HEK293T (cell line): ENCODE data around the gene M1AP.

ENCODE experiments used
- CTCF ChIA-PET: fragments of 350-600 bp; formaldehyde crosslinking; extraction: SDS; loops from one replicate; lab custom pipeline; 2021; ENCODE audit warnings: antibody characterized with exemption, inconsistent platforms; lab: Yijun Ruan, JAX
- POLR2A ChIA-PET: fragments of 350-600 bp; formaldehyde crosslinking; extraction: SDS; loops from one replicate; lab custom pipeline; 2020; ENCODE audit warnings: antibody characterized with exemption, inconsistent platforms; lab: Yijun Ruan, JAX
- DNase-seq: peaks from one replicate; pipeline ENCODE4 v3.0.0; 2012; ENCODE audit warnings: mixed read lengths; ENCODE audit errors: extremely low spot score
- ARNT ChIP-seq: fragments of 450-650 bp; IDR thresholded peaks from 2 replicates; pipeline ENCODE4 v1.6.1; 2017; ENCODE audit warnings: mild to moderate bottlenecking
- BHLHE40 ChIP-seq: fragments of 450-650 bp; IDR thresholded peaks from 2 replicates; pipeline ENCODE4 v1.6.1; 2016; ENCODE audit warnings: mild to moderate bottlenecking, moderate library complexity, borderline replicate concordance
- CTBP1 ChIP-seq: fragments of 450-650 bp; IDR thresholded peaks from 2 replicates; pipeline ENCODE4 v1.6.1; 2016; ENCODE audit warnings: borderline replicate concordance
- ELF4 ChIP-seq: fragments of 450-650 bp; IDR thresholded peaks from 2 replicates; pipeline ENCODE4 v1.6.1; 2017; ENCODE audit warnings: antibody characterized with exemption
- FOXA1 ChIP-seq: fragments of 450-650 bp; IDR thresholded peaks from 2 replicates; pipeline ENCODE4 v1.6.1; 2016; ENCODE audit warnings: mild to moderate bottlenecking
- FOXK2 ChIP-seq: fragments of 450-650 bp; IDR thresholded peaks from 2 replicates; pipeline ENCODE4 v1.6.1; 2016; ENCODE audit warnings: mild to moderate bottlenecking
- FOXM1 ChIP-seq: fragments of 450-650 bp; IDR thresholded peaks from 2 replicates; pipeline ENCODE4 v1.6.1; 2017; ENCODE audit warnings: mild to moderate bottlenecking, borderline replicate concordance
- HDGF ChIP-seq: fragments of 450-650 bp; IDR thresholded peaks from 2 replicates; pipeline ENCODE4 v1.6.1; 2017; ENCODE audit warnings: antibody characterized with exemption, borderline replicate concordance
- L3MBTL2 ChIP-seq: fragments of 450-650 bp; conservative IDR thresholded peaks from 2 replicates; pipeline ENCODE4 v1.6.1; 2016; ENCODE audit warnings: mild to moderate bottlenecking
- LEF1 ChIP-seq: fragments of 450-650 bp; IDR thresholded peaks from 2 replicates; pipeline ENCODE4 v1.6.1; 2017; ENCODE audit warnings: mild to moderate bottlenecking, borderline replicate concordance
- NFRKB ChIP-seq: fragments of 450-650 bp; IDR thresholded peaks from 2 replicates; pipeline ENCODE4 v1.6.1; 2016; ENCODE audit warnings: mild to moderate bottlenecking, moderate library complexity
- SP1 ChIP-seq: fragments of 450-650 bp; IDR thresholded peaks from 2 replicates; pipeline ENCODE4 v1.6.1; 2017
- SUZ12 ChIP-seq: fragments of 450-650 bp; IDR thresholded peaks from 2 replicates; pipeline ENCODE4 v1.6.1; 2016; ENCODE audit warnings: mild to moderate bottlenecking
- TARDBP ChIP-seq: fragments of 450-650 bp; IDR thresholded peaks from 2 replicates; pipeline ENCODE4 v1.6.1; 2016
- ZNF384 ChIP-seq: fragments of 450-650 bp; IDR thresholded peaks from 2 replicates; pipeline ENCODE4 v1.6.1; 2016
- TF ChIP-seq, protein P1 (sequence below): fragments of 450-650 bp; IDR thresholded peaks from 2 replicates; pipeline ENCODE4 v1.6.1; 2016

Gene M1AP

DNA sequence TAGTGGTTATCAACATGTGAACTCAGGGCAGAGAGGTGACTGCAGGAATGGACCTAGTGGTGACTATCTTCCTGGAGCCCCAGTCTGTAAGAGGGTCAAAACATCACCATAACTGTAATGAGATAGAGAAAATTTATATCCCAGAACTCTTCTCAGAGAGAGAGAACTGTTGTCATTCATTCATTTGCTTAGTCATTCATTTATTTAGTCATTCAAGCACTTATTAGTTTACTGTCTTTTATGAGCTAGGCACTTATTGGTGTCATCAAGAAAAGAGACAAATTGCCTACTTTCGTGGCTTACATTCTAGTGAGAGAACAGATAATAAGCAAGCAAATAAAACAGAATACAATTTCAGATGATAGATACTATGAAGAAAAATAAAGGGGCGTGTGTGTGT is 59.5 kb downstream of the M1AP start:
- TF ChIP-seq LEF1 (no peak), CTBP1 (no peak), TARDBP (no peak), ELF4 (no peak), L3MBTL2 (no peak), ZNF384 (no peak), FOXA1 (no peak), SUZ12 (no peak), FOXK2 (no peak), NFRKB (no peak), SP1 (no peak), HDGF (no peak), ARNT (no peak)
- TF ChIP-seq, protein P1, sequence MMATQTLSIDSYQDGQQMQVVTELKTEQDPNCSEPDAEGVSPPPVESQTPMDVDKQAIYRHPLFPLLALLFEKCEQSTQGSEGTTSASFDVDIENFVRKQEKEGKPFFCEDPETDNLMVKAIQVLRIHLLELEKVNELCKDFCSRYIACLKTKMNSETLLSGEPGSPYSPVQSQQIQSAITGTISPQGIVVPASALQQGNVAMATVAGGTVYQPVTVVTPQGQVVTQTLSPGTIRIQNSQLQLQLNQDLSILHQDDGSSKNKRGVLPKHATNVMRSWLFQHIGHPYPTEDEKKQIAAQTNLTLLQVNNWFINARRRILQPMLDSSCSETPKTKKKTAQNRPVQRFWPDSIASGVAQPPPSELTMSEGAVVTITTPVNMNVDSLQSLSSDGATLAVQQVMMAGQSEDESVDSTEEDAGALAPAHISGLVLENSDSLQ: no peak

DNA sequence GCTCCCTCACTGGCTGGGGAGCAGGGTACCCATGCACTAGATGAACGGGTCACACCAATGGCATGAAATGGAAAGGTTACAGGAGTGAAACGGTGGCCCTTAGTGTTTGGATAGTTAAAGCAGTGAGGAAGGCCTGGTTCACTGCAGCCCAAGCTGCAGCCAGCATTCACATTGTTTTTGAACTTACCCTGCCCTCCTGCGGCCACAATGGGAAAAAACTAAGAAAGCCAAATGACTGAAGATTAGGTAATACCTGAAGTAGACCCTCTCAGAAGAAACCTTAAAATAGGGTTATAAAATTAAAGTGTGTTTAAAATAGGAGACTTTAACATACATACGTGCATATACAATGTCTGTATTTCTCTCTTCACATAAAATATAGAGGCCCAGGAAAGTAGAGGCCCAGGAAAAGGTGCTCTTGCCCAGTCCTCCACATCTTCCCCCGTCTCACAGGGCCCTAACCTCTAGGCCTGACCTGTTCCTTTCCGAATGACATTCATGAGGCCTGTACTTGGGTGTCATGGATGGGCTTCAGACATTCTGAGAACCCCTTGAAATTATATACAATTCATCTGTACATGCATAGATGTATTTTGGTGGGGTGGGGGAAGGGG is 60.4 kb downstream of the M1AP start:
- CTCF ChIA-PET: interaction anchor here (0.6 to 2.0 kb wide), 7 partner anchors 10 to 112 kb away, joined by 3 to 10 read pairs (median 4); partner anchors contain the start of genes CCDC142 and TTC31
- POLR2A ChIA-PET: interaction anchor here (1.1 to 2.5 kb wide), 4 partner anchors 39 to 105 kb away, joined by 3 to 14 read pairs (median 6); partner anchors contain the start of genes CCDC142 and TTC31
- TF ChIP-seq ARNT: no peak
- peak; percentile 75 for DNase-seq

More for the DNA sequence above, 59.5 kb downstream of the M1AP start:
- no peak for DNase-seq
- CTCF ChIA-PET: interaction anchor here (0.6 to 2.0 kb wide), 4 partner anchors 62 to 113 kb away, joined by 3 to 10 read pairs (median 4); partner anchors contain the start of genes CCDC142, DQX1 and TTC31
- POLR2A ChIA-PET: interaction anchor here (1.1 to 2.5 kb wide), 5 partner anchors 40 to 134 kb away, joined by 3 to 14 read pairs (median 5); partner anchors contain the start of genes CCDC142, INO80B and TTC31

DNA sequence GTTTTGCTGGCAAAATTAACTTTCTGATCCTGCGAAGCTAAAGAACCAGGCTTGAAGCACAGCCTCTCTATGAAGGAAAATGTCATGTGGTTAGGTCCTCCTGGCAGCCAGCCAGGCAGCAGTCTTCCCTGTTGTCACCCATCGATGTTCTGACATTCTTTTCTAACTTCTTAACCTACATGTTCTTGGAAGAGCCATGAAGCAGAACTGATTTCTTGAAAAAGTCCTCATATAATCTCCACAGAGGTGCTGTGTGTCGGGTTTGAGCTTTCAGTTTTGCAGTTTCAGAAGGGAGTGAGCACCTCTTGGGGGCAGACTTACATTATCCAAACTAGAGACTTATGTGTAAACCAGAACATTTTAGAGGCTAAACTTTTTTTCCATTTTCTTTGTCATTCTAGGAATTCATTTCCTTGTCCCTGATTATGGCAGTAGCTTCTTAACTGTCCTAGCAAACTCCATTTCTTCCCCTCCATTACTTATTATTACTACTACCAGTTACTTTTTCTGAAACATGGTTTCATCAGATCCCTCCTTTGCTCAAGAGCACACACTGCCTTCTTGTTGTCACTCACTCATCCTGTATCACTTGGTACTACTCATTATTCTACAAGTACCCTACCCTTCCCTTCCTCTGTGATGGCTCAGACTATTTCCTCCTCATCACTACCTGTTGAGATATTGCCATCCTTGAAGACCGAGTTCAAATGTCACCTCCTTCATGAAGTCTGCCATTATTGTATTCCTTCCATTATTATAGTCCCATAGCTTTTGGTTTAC is 62.5 kb downstream of the M1AP start:
- ChIA-PET POLR2A (interaction anchor here (0.7 to 3.0 kb wide), 7 partner anchors 10 to 127 kb away, joined by 3 to 10 read pairs (median 4); partner anchors contain the start of genes AUP1, CCDC142, HTRA2 and TTC31), CTCF (interaction anchor here (0.9 to 1.1 kb wide), 2 partner anchors 36 to 54 kb away, joined by 3 to 4 read pairs; no protein-coding TSS in a partner anchor)
- no peak for DNase-seq
- TF ChIP-seq FOXK2 (no peak), ELF4 (no peak), BHLHE40 (no peak), NFRKB (no peak), SP1 (no peak), LEF1 (no peak), L3MBTL2 (no peak), TARDBP (no peak), HDGF (no peak), ZNF384 (no peak), ARNT (no peak), FOXM1 (no peak), SUZ12 (no peak), FOXA1 (no peak)
- TF ChIP-seq, protein P1: no peak

DNA sequence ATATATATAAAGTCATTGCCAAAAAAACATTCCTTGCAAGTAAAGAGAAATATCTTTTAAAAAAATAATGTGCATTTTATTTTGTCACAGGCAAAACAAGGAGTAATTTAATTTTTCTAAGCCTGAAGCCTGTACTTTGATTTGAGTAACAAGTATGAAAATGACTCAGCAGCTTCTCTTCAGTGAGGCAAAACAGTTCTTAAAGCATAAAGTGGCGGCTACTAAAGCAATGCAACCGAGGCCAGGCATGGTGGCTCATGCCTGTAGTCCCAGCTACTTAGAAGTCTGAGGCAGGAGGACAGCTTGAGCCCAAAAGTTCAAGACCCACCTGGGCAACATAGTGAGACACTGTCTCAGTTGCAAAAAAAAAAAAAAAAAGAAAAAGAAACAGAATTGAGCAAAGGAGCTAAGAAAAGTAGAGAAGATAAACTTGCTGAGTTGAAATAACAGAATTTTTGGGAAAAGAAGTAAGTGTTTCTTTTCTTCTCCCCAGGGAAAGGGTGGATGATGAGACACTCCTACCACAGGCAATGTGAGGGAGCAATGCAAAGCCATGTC is 64.0 kb downstream of the M1AP start:
- CTCF ChIA-PET: no interaction called here
- no peak for DNase-seq
- TF ChIP-seq FOXK2 (no peak), FOXA1 (no peak), LEF1 (no peak), BHLHE40 (no peak), ZNF384 (no peak), ELF4 (no peak), SP1 (no peak), L3MBTL2 (no peak), HDGF (no peak), CTBP1 (no peak), SUZ12 (no peak), FOXM1 (no peak), TARDBP (no peak), ARNT (no peak), NFRKB (no peak)
- TF ChIP-seq, protein P1: no peak
- POLR2A ChIA-PET: interaction anchor here (3.0 kb wide), 1 partner anchor 54 kb away, joined by 10 read pairs; the partner anchor contains the start of genes AUP1 and HTRA2

DNA sequence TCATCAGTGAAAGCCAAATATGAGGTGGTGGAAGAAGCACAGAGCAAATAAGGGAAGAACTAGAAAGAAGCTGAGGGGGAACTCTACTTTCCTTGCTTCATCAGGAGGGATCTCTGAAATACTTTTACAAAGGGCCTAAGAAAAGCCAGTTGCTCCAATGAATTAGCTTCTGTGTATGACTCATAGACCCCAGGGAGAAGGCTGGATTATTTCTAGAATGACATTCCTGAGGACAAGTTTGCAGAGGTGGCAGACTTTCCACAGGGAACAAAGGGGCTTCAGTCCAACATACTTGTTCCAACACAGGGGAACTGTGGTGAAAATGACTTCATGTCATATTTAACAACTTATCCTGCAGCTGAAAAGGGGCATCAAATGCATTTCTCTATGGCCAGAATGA is 64.6 kb downstream of the M1AP start:
- POLR2A ChIA-PET: interaction anchor here (0.6 to 1.0 kb wide), 2 partner anchors 9 to 34 kb away, joined by 3 read pairs; no protein-coding TSS in a partner anchor
- TF ChIP-seq NFRKB (no peak), FOXM1 (no peak), HDGF (no peak), FOXA1 (no peak), SP1 (no peak), ZNF384 (no peak), L3MBTL2 (no peak), CTBP1 (no peak), ELF4 (no peak), BHLHE40 (no peak), LEF1 (no peak), ARNT (no peak), FOXK2 (no peak), TARDBP (no peak), SUZ12 (no peak)
- TF ChIP-seq, protein P1: no peak
- no peak for DNase-seq
- CTCF ChIA-PET: interaction anchor here (0.7 kb wide), 1 partner anchor 11 kb away, joined by 3 read pairs; no protein-coding TSS in a partner anchor
